ENCODE data around the gene LMF2. TPM values are rescaled to one million over a fixed set of nuclear protein-coding genes. Genes with fewer than 3 reads are reported as not detected.
A peak's percentile ranks its signal among the peaks of the same experiment; 100 is the strongest.

LMF2 gene
- total RNA-seq, 1 donor from 2014 or later: 57.0 TPM

- Histone ChIP-seq H3K4me3 (no peak overlapping the region), H3K9me3 (no peaks in the 10 kb centered on the region), H3K27me3 (no peaks in the 10 kb centered on the region), H3K36me3 (no peaks in the 10 kb centered on the region), H3K4me1 (peaks cover 37% of the 10 kb centered on the region), H3K27ac (no peak overlapping the region)
- no peak for DNase-seq (ENCODE audit: extremely low spot score in 2 of 2)
- intact Hi-C loops (cut with DNase I): no loop called here
- TF ChIP-seq POLR2A (IDR thresholded peaks at IDR 0.05) (no peak), CTCF (IDR thresholded peaks at IDR 0.05) (no peak), POLR2AphosphoS5 (IDR thresholded peaks at IDR 0.05; ENCODE audit: insufficient read depth in 1 of 2, low read depth in 1 of 2) (no peak)
These were observed 25.6 kb upstream of the LMF2 start for GRCh38 chr22:50532824-50533796.

- Histone ChIP-seq H3K36me3 (no peaks in the 10 kb centered on the region), H3K27me3 (no peaks in the 10 kb centered on the region), H3K4me1 (peaks cover 39% of the 10 kb centered on the region), H3K27ac (peak overlapping the region; percentile 96), H3K4me3 (peak overlapping the region; percentile 58 to 60), H3K9me3 (no peaks in the 10 kb centered on the region)
- DNase-seq (ENCODE audit: extremely low spot score in 2 of 2): peak in 1 of 2 donors; percentile 88
- TF ChIP-seq POLR2AphosphoS5 (IDR thresholded peaks at IDR 0.05; ENCODE audit: insufficient read depth in 1 of 2, low read depth in 1 of 2) (peak in 1 of 2 donors; percentile 73), POLR2A (IDR thresholded peaks at IDR 0.05) (peak in 1 of 2 donors; percentile 10), CTCF (IDR thresholded peaks at IDR 0.05) (no peak)
- intact Hi-C loops (cut with DNase I): no loop called here
These were observed 24.6 kb upstream of the LMF2 start for GRCh38 chr22:50531962-50532674.

GRCh38 chr22:50531546-50531961, 24.1 kb upstream of the LMF2 start:
- Histone ChIP-seq H3K9me3 (no peaks in the 10 kb centered on the region), H3K4me3 (peak overlapping the region; percentile 58 to 60), H3K4me1 (peaks cover 45% of the 10 kb centered on the region), H3K27ac (peak overlapping the region; percentile 96), H3K27me3 (no peaks in the 10 kb centered on the region), H3K36me3 (no peaks in the 10 kb centered on the region)
- DNase-seq (ENCODE audit: extremely low spot score in 2 of 2): peak in 1 of 2 donors; percentile 87
- intact Hi-C loops (cut with DNase I): no loop called here
- no peak for TF ChIP-seq POLR2A (IDR thresholded peaks at IDR 0.05)
- no peak for TF ChIP-seq POLR2AphosphoS5 (IDR thresholded peaks at IDR 0.05; ENCODE audit: insufficient read depth in 1 of 2, low read depth in 1 of 2)
- TF ChIP-seq CTCF (IDR thresholded peaks at IDR 0.05): no peak

- Histone ChIP-seq H3K27ac (peak overlapping the region; percentile 96), H3K4me1 (peaks cover 47% of the 10 kb centered on the region), H3K9me3 (no peaks in the 10 kb centered on the region), H3K4me3 (peak overlapping the region; percentile 58 to 60), H3K36me3 (no peaks in the 10 kb centered on the region), H3K27me3 (no peaks in the 10 kb centered on the region)
- intact Hi-C loops (cut with DNase I): no loop called here
- peak in 1 of 2 donors; percentile 93 for DNase-seq (ENCODE audit: extremely low spot score in 2 of 2)
- peak in 1 of 2 donors; percentile 87 for TF ChIP-seq POLR2AphosphoS5 (IDR thresholded peaks at IDR 0.05; ENCODE audit: insufficient read depth in 1 of 2, low read depth in 1 of 2)
- peak in 1 of 2 donors; percentile 83 for TF ChIP-seq POLR2A (IDR thresholded peaks at IDR 0.05)
- no peak for TF ChIP-seq CTCF (IDR thresholded peaks at IDR 0.05)
These were observed 23.5 kb upstream of the LMF2 start for GRCh38 chr22:50530877-50531545.
